H1 (cell line): ENCODE measurements around the gene CFAP107. TPM values are rescaled to one million over a fixed set of nuclear protein-coding genes. Genes with fewer than 3 reads are reported as not detected.

Source experiments
- HDAC6 ChIP-seq: IDR thresholded peaks from one replicate; pipeline ENCODE4 v1.7.1; 2012; ENCODE audit warnings: low read depth, mild to moderate bottlenecking, inconsistent platforms, low read length, moderate library complexity
- JUN ChIP-seq: IDR thresholded peaks from 2 replicates; pipeline ENCODE4 v1.6.1; 2011; ENCODE audit warnings: low read depth, mild to moderate bottlenecking, improper control_type of control experiment, low read length
- TEAD4 ChIP-seq: IDR thresholded peaks from 2 replicates; pipeline ENCODE4 v1.6.1; 2012; ENCODE audit warnings: low read depth, low read length, inconsistent platforms, mixed read lengths
- polyA plus RNA-seq, 7 experiments: library from polyadenylated mRNA; depleted of rRNA in 3 of 7; stranded (reverse) in 5 of 7; unstranded in 2 of 7; fragments of >200 nt in 5 of 7; fragments of 200-250 nt in 2 of 7; gene quantifications; 1 replicate in 5 of 7; 2 replicates in 1 of 7; 4 replicates in 1 of 7; pipeline versions ENCODE4 v1.2.1 to v1.2.3, GENCODE V29; 2011 to 2013; ENCODE audit warnings: missing spikeins in 2 of 7, mixed read lengths in 2 of 7
- total RNA-seq: library from RNA; stranded (reverse); fragmentation: NEBNext Ultra II Directional; extraction: Animal tissue kit (Norgen Biotek cat#: 25700); gene quantifications from 2 replicates; pipeline ENCODE4 v1.2.1, GENCODE V29; 2021

The CFAP107 gene
- total and polyA plus RNA-seq, 2 of the 8 experiments (the other 6 are each of a cell fraction or from before 2014, with no cell fraction given): 0.23 TPM; not detected in 1

- TF ChIP-seq JUN (no peak), HDAC6 (no peak), TEAD4 (no peak)
Observed at GRCh38 chr1:12748778-12749355, 2.9 kb downstream of the CFAP107 start (continued).
